GM12864 (cell line): ENCODE data around the gene FMN1.

Experiments
- DNase-seq: peaks from one replicate; pipeline ENCODE4 v3.0.0-alpha.2; 2011; ENCODE audit warnings: low read depth
- H3K4me3 ChIP-seq: 2 replicates; pipeline ENCODE4 v1.5.1; 2011; ENCODE audit warnings: mild to moderate bottlenecking, low read depth, low read length, control low read depth
- CTCF ChIP-seq: IDR thresholded peaks from 2 replicates; pipeline ENCODE4 v1.5.1; 2011; ENCODE audit warnings: low read depth, mild to moderate bottlenecking, moderate library complexity, low read length, control low read depth, inconsistent platforms; ENCODE audit errors: missing control alignments

FMN1 gene

DNA sequence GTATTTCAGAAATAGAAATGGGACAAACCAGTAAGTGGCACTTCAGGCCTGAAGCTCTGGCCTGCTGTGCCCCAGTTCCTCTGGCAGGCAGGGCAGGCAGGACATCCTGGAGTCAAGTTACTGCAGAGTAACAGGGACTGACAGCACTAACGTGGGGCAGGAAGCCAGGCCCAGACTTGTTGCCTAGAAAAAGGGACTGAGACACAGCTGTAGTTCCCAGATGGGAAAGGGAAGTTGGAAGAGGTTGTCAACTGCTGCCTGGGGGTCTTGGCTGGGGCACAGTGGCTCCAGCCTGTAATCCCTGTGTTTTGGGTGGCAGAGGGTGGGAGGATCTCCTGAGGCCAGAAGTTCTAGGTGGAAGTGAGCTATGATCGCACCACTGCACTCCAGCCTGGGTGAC is 171.9 kb downstream of the FMN1 start:
- H3K4me3 ChIP-seq = no peak overlapping the region
- no peak for DNase-seq
- TF ChIP-seq CTCF = no peak

DNA sequence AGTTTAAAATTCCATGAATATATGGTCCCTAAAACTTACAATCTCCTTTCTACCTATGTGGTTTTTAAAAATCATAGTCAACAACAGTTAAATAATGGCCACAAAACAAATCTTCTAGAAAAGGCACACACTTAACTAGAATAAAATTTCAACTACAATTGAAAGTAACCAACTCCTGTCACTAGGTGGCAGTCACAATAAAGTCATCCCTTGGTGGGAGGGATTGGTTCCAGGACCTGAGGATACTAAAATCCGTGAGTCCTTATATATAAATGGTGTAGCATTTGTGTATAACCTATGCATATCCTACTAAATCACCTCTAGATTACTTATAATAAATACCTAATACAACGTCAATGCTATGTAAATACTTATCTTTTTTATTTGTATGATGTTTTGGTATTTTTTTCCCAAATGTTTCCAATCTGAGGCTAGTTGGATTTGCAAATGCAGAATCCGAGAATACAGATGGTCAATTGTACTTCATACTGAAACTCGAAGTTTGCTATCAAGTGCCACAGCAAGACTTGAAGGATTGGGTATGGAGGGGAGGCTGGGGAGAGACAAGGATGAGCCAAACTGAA is 172.6 kb downstream of the FMN1 start:
- TF ChIP-seq CTCF = peak; percentile 49
- peak; percentile 3 for DNase-seq
- no peak overlapping the region for H3K4me3 ChIP-seq

DNA sequence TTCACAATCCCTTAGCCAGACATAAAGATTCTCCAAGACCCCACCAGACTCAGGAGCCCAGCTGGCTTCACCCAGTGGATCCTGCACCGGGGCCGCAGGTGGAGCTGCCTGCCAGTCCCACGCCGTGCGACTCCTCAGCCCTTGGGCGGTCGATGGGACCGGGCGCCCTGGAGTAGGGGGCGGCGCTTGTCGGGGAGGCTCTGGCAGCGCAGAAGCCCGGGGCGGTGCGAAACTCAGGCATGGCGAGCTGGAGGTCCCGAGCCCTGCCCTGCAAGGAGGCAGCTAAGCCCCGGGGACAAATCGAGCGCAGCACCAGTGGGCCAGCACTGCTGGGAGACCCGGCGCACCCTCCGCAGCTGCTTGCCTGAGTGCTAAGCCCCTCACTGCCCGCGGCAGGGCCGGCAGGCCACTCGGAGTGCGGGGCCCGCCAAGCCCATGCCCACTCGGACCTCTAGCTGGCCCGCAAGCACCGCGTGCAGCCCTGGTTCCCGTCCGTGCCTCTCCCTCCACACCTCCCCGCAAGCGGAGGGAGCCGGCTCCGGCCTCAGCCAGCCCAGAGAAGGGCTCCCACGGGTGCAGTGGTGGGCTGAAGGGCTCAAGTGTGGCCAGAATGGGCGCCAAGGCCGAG is 175.0 kb downstream of the FMN1 start:
- DNase-seq = no peak
- H3K4me3 ChIP-seq = no peak overlapping the region
- TF ChIP-seq CTCF = no peak

- H3K4me3 ChIP-seq = no peak overlapping the region
- DNase-seq = no peak
- no peak for TF ChIP-seq CTCF
Observed at GRCh38 chr15:33016405-33017024, 178.0 kb downstream of the FMN1 start.

DNA sequence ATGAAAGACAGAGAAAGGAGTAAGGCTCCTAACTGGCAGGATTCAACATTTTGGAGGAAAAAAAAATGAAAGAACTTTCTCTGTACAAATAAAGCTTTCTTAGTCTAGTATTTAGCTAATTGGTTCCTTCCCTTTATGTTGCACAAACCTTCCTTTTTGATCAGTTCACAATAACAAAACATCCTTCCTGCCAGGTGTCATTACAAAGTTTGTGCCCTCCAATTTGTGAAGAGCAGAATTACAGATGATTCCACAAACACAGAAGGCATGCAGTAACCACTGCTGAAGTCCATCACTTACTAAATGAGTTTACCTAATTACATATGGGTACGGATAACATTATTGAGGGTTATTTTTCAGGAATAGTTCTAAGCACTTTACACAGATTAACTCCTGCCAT is 179.9 kb downstream of the FMN1 start:
- TF ChIP-seq CTCF = no peak

GRCh38 chr15:33013827-33014445 is 180.6 kb downstream of the FMN1 start:
- H3K4me3 ChIP-seq = no peak overlapping the region
- no peak for TF ChIP-seq CTCF
- DNase-seq = no peak

More for the DNA sequence above, 179.9 kb downstream of the FMN1 start:
- H3K4me3 ChIP-seq = no peak overlapping the region
- DNase-seq = no peak
